Loucy (cell line): Measurements from ENCODE around the gene ZNF195.
"Not testable (repeated sequence)": the region's sequence is repeated elsewhere in the genome, so short reads cannot be mapped to it uniquely, and the experiment has no call there.

Experiments
- EZH2phosphoT487 ChIP-seq: fragments of 200-600 bp; IDR thresholded peaks from 2 replicates; pipeline ENCODE4 v1.6.1; 2018; ENCODE audit warnings: antibody characterized with exemption, mild to moderate bottlenecking, moderate library complexity, borderline replicate concordance
- TF ChIP-seq, protein P1 (sequence below): fragments of 200-600 bp; sonication (generic); conservative IDR thresholded peaks from 2 replicates; pipeline ENCODE4 v1.5.1; 2014; ENCODE audit warnings: mild to moderate bottlenecking, antibody characterized with exemption, low read length

DNA sequence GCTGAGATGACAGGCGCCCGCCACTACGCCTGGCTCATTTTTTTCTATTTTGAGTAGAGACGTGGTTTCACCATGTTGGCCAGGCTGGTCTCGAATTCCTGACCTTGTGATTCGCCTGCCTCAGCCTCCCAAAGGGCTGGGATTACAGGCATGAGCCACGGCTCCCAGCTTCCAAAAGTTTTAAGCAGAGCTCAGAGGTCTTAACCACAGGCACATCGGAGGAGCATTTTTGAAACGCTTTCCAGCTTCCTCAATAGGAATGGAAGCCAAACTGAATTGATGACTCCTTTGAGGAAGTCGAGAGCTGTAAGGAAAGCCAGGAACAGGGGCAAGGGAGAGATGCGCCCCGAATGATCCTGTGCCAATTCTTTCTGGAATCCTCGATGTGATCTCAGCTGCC, 14.5 kb upstream of the ZNF195 start:
- TF ChIP-seq, protein P1, sequence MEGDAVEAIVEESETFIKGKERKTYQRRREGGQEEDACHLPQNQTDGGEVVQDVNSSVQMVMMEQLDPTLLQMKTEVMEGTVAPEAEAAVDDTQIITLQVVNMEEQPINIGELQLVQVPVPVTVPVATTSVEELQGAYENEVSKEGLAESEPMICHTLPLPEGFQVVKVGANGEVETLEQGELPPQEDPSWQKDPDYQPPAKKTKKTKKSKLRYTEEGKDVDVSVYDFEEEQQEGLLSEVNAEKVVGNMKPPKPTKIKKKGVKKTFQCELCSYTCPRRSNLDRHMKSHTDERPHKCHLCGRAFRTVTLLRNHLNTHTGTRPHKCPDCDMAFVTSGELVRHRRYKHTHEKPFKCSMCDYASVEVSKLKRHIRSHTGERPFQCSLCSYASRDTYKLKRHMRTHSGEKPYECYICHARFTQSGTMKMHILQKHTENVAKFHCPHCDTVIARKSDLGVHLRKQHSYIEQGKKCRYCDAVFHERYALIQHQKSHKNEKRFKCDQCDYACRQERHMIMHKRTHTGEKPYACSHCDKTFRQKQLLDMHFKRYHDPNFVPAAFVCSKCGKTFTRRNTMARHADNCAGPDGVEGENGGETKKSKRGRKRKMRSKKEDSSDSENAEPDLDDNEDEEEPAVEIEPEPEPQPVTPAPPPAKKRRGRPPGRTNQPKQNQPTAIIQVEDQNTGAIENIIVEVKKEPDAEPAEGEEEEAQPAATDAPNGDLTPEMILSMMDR, result not testable (repeated sequence)
- not testable (repeated sequence) for TF ChIP-seq EZH2phosphoT487
